OCI-LY3 (cell line): ENCODE results near the gene PAEP.

Experiments used
- EZH2phosphoT487 ChIP-seq: fragments of 200-600 bp; shearing (Covaris generic); IDR thresholded peaks from 2 replicates; pipeline ENCODE4 v1.6.1; 2018; ENCODE audit warnings: antibody characterized with exemption, mixed run types, low read depth
- TF ChIP-seq, protein P1 (sequence below): fragments of 200-600, 300-600 bp; sonication (generic); IDR thresholded peaks from 2 replicates; pipeline ENCODE4 v1.5.1; 2014; ENCODE audit warnings: antibody characterized with exemption, low read length, low read depth

DNA sequence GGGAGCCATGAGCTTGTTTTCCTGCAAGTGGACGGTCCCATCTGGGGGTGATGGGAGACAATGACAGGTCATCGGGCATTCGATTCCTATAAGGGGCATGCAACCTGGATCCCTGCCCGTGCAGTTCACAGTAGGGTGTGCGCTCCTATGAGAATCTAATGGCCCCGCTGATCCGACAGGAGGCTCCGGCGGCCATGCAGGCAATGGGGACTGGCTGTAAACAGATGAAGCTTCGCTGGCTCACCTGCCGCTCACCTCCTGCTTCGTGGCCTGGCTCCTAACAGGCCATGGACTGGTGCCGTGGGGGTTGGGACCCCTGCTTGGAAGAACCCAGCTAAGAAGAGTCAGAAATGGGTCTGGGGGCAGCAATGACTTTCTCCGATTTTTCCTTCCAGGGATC lies 21.0 kb downstream of the PAEP start:
- TF ChIP-seq, protein P1, sequence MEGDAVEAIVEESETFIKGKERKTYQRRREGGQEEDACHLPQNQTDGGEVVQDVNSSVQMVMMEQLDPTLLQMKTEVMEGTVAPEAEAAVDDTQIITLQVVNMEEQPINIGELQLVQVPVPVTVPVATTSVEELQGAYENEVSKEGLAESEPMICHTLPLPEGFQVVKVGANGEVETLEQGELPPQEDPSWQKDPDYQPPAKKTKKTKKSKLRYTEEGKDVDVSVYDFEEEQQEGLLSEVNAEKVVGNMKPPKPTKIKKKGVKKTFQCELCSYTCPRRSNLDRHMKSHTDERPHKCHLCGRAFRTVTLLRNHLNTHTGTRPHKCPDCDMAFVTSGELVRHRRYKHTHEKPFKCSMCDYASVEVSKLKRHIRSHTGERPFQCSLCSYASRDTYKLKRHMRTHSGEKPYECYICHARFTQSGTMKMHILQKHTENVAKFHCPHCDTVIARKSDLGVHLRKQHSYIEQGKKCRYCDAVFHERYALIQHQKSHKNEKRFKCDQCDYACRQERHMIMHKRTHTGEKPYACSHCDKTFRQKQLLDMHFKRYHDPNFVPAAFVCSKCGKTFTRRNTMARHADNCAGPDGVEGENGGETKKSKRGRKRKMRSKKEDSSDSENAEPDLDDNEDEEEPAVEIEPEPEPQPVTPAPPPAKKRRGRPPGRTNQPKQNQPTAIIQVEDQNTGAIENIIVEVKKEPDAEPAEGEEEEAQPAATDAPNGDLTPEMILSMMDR: no peak
- no peak for TF ChIP-seq EZH2phosphoT487
